BJ (cell line): ENCODE data around the gene ST6GAL2. TPM values are rescaled to one million over a fixed set of nuclear protein-coding genes. Genes with fewer than 3 reads are reported as not detected.

Experiments used
- CTCF ChIA-PET: fragments of 350-600 bp; formaldehyde crosslinking; extraction: SDS; loops from one replicate; lab custom pipeline; 2021; ENCODE audit warnings: antibody characterized with exemption, inconsistent platforms; lab: Yijun Ruan, JAX
- POLR2A ChIA-PET: fragments of 300-600 bp; sonication (Branson Sonifier 250); formaldehyde crosslinking; extraction: SDS; loops from one replicate; lab custom pipeline; 2021; ENCODE audit warnings: antibody characterized with exemption; lab: Charles Lee
- DNase-seq: peaks from one replicate; pipeline ENCODE4 v3.0.0-alpha.2; 2011; ENCODE audit warnings: low read depth
- H3K27me3 ChIP-seq: 2 replicates; pipeline ENCODE4 v1.6.0; 2011; ENCODE audit warnings: low read length; ENCODE audit not compliant: control insufficient read depth, insufficient read depth
- H3K36me3 ChIP-seq: 2 replicates; pipeline ENCODE4 v1.5.1; 2011; ENCODE audit warnings: low read length; ENCODE audit not compliant: control insufficient read depth, insufficient read depth
- H3K4me3 ChIP-seq: 2 replicates; pipeline ENCODE4 v1.5.1; 2011; ENCODE audit warnings: low read depth, mild to moderate bottlenecking, control low read depth, low read length
- polyA plus RNA-seq: library from polyadenylated mRNA; depleted of rRNA; stranded (reverse); fragments of >200 nt; gene quantifications from 2 replicates; pipeline ENCODE4 v1.2.3, GENCODE V29; 2011
- TF ChIP-seq, protein P1 (sequence below): IDR thresholded peaks from 2 replicates; pipeline ENCODE4 v1.5.1; 2011; ENCODE audit warnings: low read depth, mild to moderate bottlenecking, control low read depth, inconsistent platforms, low read length, moderate library complexity; ENCODE audit not compliant: insufficient read depth

The ST6GAL2 gene
- polyA plus RNA-seq, 1 experiment: not detected

- no peak for DNase-seq
- H3K36me3 ChIP-seq: no peaks in the 10 kb centered on the region
- ChIA-PET POLR2A (no interaction called here), CTCF (no interaction called here)
- no peak overlapping the region for H3K4me3 ChIP-seq
- H3K27me3 ChIP-seq: no peaks in the 10 kb centered on the region
- TF ChIP-seq, protein P1, sequence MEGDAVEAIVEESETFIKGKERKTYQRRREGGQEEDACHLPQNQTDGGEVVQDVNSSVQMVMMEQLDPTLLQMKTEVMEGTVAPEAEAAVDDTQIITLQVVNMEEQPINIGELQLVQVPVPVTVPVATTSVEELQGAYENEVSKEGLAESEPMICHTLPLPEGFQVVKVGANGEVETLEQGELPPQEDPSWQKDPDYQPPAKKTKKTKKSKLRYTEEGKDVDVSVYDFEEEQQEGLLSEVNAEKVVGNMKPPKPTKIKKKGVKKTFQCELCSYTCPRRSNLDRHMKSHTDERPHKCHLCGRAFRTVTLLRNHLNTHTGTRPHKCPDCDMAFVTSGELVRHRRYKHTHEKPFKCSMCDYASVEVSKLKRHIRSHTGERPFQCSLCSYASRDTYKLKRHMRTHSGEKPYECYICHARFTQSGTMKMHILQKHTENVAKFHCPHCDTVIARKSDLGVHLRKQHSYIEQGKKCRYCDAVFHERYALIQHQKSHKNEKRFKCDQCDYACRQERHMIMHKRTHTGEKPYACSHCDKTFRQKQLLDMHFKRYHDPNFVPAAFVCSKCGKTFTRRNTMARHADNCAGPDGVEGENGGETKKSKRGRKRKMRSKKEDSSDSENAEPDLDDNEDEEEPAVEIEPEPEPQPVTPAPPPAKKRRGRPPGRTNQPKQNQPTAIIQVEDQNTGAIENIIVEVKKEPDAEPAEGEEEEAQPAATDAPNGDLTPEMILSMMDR: no peak
These were observed 32.3 kb downstream of the ST6GAL2 start for GRCh38 chr2:106853631-106854030.

GRCh38 chr2:106851881-106852501, 34.0 kb downstream of the ST6GAL2 start:
- Histone ChIP-seq H3K27me3 (no peaks in the 10 kb centered on the region), H3K36me3 (no peaks in the 10 kb centered on the region), H3K4me3 (no peak overlapping the region)
- ChIA-PET CTCF (interaction anchor here (1.3 kb wide), 1 partner anchor 11 kb away, joined by 3 read pairs; no protein-coding TSS in a partner anchor), POLR2A (no interaction called here)
- TF ChIP-seq, protein P1: no peak
- no peak for DNase-seq

DNA sequence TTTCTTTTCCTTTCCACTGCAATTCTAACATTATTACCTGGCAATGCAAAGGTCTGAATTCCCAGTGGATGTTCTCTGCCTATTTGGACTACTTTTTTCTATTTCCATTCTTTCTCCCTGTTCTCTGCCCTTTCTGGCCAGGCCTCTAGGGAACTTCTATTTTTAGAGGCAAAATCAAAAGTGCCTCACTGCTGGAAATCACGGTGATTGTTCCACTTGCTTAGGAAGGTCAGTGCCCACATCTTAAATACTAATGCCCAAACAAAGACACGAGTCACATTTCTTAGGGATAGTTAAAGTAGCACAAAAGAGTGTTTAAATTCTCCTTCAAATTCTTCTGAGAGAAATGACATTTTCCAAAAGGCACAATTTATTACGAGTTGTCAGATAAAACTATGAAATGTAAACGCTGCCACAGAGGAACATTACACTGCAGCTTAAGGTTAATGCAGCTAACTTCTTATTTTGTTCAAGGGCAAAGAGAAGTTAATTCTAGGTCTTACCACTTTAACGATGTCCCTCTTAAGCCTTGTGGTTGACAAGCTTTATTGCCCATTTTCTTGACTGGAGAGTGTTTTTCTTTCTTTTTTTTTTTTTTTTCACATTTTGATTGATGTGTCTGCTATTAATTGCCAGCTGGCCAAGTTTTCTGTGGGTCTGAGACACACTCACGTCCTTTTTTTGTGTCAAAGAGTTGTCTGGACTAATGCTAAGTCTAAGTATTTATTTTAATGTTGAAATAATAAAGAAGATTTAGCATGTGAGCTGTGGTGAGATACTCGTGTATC, 34.7 kb downstream of the ST6GAL2 start:
- Histone ChIP-seq H3K27me3 (no peaks in the 10 kb centered on the region), H3K36me3 (no peaks in the 10 kb centered on the region), H3K4me3 (no peak overlapping the region)
- CTCF ChIA-PET: interaction anchor here (1.3 kb wide), 1 partner anchor 12 kb away, joined by 3 read pairs; no protein-coding TSS in a partner anchor
- TF ChIP-seq, protein P1: no peak
- DNase-seq: no peak
- POLR2A ChIA-PET: no interaction called here

DNA sequence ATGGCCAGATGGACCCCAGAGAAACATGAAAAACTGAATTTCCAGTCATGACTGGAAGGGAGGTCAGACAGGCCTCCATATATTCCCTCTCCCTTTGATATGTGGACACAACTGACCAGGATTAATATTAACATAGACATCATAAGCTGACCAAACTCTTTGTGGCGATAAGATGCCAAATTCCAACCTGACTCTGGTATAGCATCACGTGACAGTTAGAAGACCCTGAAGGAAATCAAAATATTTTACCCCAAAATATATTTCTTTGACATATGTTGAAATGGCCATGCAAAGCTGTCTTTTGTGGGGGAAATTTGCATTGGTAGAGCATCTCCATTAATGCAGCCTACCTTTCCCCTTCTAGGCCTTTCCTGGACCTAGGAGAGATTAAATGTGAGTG, 36.7 kb downstream of the ST6GAL2 start:
- H3K4me3 ChIP-seq: no peak overlapping the region
- no peak for DNase-seq
- no peaks in the 10 kb centered on the region for H3K36me3 ChIP-seq
- no peaks in the 10 kb centered on the region for H3K27me3 ChIP-seq
- TF ChIP-seq, protein P1: no peak
- ChIA-PET CTCF (no interaction called here), POLR2A (no interaction called here)

DNA sequence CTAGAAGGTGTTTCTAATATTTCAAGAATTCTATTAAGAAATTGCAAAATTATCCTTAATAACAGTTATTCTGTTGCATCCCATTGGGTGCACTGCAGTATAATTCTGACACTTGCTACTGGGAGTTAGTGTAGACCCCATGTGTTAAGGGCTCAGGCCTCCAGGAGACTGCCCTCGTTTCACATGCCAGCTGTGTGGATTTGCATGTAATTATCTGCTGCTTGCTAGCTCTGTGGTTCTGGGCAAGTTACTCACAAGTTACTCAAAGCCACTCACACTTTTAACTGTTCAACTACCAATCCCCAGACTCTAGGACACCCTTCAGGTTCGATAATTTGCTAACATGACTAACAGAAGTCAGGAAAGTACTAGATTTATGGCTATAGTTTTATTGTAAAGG, 38.6 kb downstream of the ST6GAL2 start:
- DNase-seq: no peak

More for the DNA sequence above, 38.6 kb downstream of the ST6GAL2 start:
- POLR2A ChIA-PET: no interaction called here
- H3K27me3 ChIP-seq: no peaks in the 10 kb centered on the region
- CTCF ChIA-PET: no interaction called here
- no peak overlapping the region for H3K4me3 ChIP-seq
- TF ChIP-seq, protein P1: no peak
- H3K36me3 ChIP-seq: no peaks in the 10 kb centered on the region
